ENCODE results near the gene ZNF384.

DNA sequence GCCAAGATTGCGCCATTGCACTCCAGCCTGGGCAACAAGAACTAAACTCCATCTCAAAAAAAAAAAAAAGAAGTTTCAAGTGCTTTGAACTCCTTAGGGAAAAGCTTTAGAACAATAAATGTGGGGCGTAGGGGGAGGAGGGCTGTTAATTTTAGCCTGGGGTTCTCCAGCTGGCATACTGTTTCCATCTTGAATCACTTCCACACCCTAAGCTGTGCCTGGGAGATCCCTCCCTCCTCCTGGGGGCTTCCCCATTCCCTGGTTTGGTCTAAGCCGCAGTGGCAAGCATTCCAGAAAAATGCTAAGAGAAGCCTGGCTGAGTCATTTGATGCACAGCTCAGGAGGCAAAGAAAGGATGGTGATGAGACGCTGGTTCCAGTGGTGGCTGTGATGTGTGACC is 2.3 kb upstream of the ZNF384 start:
- TF ChIP-seq ZNF274 (IDR thresholded peaks at IDR 0.05; ENCODE audit: low read depth, low read length) = no peak
- TF ChIP-seq SUZ12 (IDR thresholded peaks at IDR 0.05; ENCODE audit: extremely low read depth, insufficient read depth, insufficient read length) = no peak
